Glutamatergic neuron (in vitro differentiated cells): ENCODE results near the gene GDI1. TPM values are rescaled to one million over a fixed set of nuclear protein-coding genes. Genes with fewer than 3 reads are reported as not detected.

Experiments used
- DNase-seq: peaks from one replicate; pipeline ENCODE4 v3.0.0; 2022
- H3K27ac Mint-ChIP-seq: one replicate; pipeline ENCODE4 v1.8.0; 2020; ENCODE audit warnings: mild to moderate bottlenecking, mixed read lengths, inconsistent platforms; ENCODE audit not compliant: unreplicated experiment
- H3K27me3 Mint-ChIP-seq: one replicate; pipeline ENCODE4 v1.8.0; 2020; ENCODE audit warnings: mild to moderate bottlenecking, moderate library complexity, mixed read lengths, inconsistent platforms; ENCODE audit not compliant: unreplicated experiment
- H3K36me3 Mint-ChIP-seq: one replicate; pipeline ENCODE4 v1.8.0; 2020; ENCODE audit warnings: mild to moderate bottlenecking, mixed read lengths, inconsistent platforms; ENCODE audit not compliant: unreplicated experiment
- H3K4me1 Mint-ChIP-seq: one replicate; pipeline ENCODE4 v1.8.0; 2020; ENCODE audit warnings: mild to moderate bottlenecking, low read depth, mixed read lengths, inconsistent platforms; ENCODE audit not compliant: unreplicated experiment
- H3K4me3 Mint-ChIP-seq: one replicate; pipeline ENCODE4 v1.8.0; 2020; ENCODE audit warnings: mild to moderate bottlenecking, mixed read lengths, inconsistent platforms; ENCODE audit not compliant: unreplicated experiment
- H3K9me3 Mint-ChIP-seq: one replicate; pipeline ENCODE4 v1.8.0; 2020; ENCODE audit warnings: mild to moderate bottlenecking, moderate library complexity, mixed read lengths, inconsistent platforms; ENCODE audit not compliant: unreplicated experiment
- CTCF ChIP-seq: fragments of 200-600 bp; sonication (generic); IDR thresholded peaks from one replicate; pipeline ENCODE4 v1.5.0; 2021; ENCODE audit not compliant: partially characterized antibody, unreplicated experiment
- total RNA-seq: library from RNA; stranded (reverse); fragmentation: NEBNext Ultra II Directional; extraction: Animal tissue kit (Norgen Biotek cat#: 25700); gene quantifications from one replicate; pipeline ENCODE4 v1.2.1, GENCODE V29; 2021; ENCODE audit not compliant: unreplicated experiment

The GDI1 gene
- total RNA-seq, 1 donor from 2014 or later = 730 TPM

- H3K27ac Mint-ChIP-seq = no peak overlapping the region
- TF ChIP-seq CTCF = no peak
- no peaks in the 10 kb centered on the region for H3K4me1 Mint-ChIP-seq
- H3K9me3 Mint-ChIP-seq = peaks cover 1% of the 10 kb centered on the region
- peaks cover 2% of the 10 kb centered on the region for H3K27me3 Mint-ChIP-seq
- H3K4me3 Mint-ChIP-seq = no peak overlapping the region
- H3K36me3 Mint-ChIP-seq = no peaks in the 10 kb centered on the region
- DNase-seq = no peak
Measured at GRCh38 chrX:154468217-154468616, 31.3 kb downstream of the GDI1 start.

- TF ChIP-seq CTCF = no peak
- no peak overlapping the region for H3K27ac Mint-ChIP-seq
- no peaks in the 10 kb centered on the region for H3K4me1 Mint-ChIP-seq
- peaks cover 1% of the 10 kb centered on the region for H3K9me3 Mint-ChIP-seq
- DNase-seq = no peak
- peaks cover 2% of the 10 kb centered on the region for H3K27me3 Mint-ChIP-seq
- no peaks in the 10 kb centered on the region for H3K36me3 Mint-ChIP-seq
- no peak overlapping the region for H3K4me3 Mint-ChIP-seq
Measured at GRCh38 chrX:154469114-154469513, 32.2 kb downstream of the GDI1 start.

GRCh38 chrX:154469880-154470279 is 32.9 kb downstream of the GDI1 start:
- H3K4me3 Mint-ChIP-seq = no peak overlapping the region
- H3K9me3 Mint-ChIP-seq = peaks cover 1% of the 10 kb centered on the region
- no peak for DNase-seq
- no peak overlapping the region for H3K27ac Mint-ChIP-seq
- peaks cover 2% of the 10 kb centered on the region for H3K27me3 Mint-ChIP-seq
- no peaks in the 10 kb centered on the region for H3K36me3 Mint-ChIP-seq
- no peaks in the 10 kb centered on the region for H3K4me1 Mint-ChIP-seq
- TF ChIP-seq CTCF = no peak

GRCh38 chrX:154470434-154470833 is 33.5 kb downstream of the GDI1 start:
- Mint-ChIP-seq H3K27ac (no peak overlapping the region), H3K36me3 (no peaks in the 10 kb centered on the region), H3K4me3 (no peak overlapping the region), H3K27me3 (peaks cover 2% of the 10 kb centered on the region), H3K9me3 (peaks cover 1% of the 10 kb centered on the region), H3K4me1 (peaks cover under 1% of the 10 kb centered on the region)
- TF ChIP-seq CTCF = no peak
- DNase-seq = no peak

- DNase-seq = no peak
- TF ChIP-seq CTCF = no peak
- Mint-ChIP-seq H3K36me3 (no peaks in the 10 kb centered on the region), H3K4me3 (no peak overlapping the region), H3K27ac (no peak overlapping the region), H3K27me3 (peaks cover under 1% of the 10 kb centered on the region), H3K4me1 (peaks cover 3% of the 10 kb centered on the region), H3K9me3 (peaks cover 1% of the 10 kb centered on the region)
Measured at GRCh38 chrX:154470914-154471568, 34.1 kb downstream of the GDI1 start.
